HTR-8/SVneo (cell line): ENCODE results near the gene IL17A.
"Not testable (repeated sequence)": the region's sequence is repeated elsewhere in the genome, so short reads cannot be mapped to it uniquely, and the experiment has no call there.

ENCODE experiments used
- DNase-seq: peaks from one replicate; pipeline ENCODE4 v3.0.0; 2011; ENCODE audit warnings: low spot score, mixed read lengths; ENCODE audit not compliant: insufficient read length
- FAIRE-seq: peaks from 2 replicates; lab custom pipeline; 2011; peaks lifted over from hg19 to GRCh38; lab: Jason Lieb, UNC

Gene IL17A

DNA sequence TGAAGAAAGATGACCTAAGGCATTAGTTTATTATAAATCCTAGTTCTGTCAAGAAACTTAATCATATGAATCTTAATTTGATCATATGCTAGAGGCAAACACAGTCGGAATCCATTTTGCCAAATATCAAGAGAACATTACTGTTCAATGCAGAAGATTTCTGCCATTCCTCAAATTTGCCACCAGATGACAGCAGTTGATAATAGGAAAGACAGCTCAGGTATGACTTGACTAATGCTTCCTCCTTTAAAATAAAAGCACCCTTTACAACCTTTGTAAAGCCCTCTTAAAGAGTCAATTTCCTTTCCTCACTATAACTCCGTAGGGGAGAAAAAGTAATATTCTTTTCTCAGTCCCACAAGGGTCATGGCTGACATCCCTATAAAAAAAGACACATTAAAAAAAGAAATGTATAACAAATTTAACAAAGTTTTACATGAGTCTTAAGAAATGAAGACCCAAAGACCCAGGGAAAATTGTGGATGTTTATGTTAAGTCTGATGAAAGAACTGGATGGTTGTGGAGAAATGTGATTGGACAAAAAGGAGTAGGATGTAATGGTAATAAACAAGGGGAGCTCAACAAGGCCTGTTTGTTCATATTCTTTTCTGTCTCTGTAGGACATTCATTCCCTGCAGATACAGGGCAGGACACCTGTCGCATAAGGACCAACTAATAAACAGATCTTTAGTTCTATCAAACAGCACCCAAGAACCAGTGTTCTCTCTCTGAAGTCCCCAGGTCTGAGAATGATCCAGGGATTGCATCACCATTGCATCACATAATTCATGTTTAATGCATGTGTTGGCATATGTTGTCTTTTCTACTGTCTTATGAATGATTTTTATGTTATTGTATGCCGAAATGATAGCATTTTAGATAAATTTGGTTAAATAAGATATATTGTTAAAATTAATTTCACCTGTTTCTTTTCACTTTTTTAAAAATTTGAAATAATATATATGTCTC, 23.0 kb upstream of the IL17A start:
- no peak for FAIRE-seq
- peak; percentile 23 for DNase-seq

DNA sequence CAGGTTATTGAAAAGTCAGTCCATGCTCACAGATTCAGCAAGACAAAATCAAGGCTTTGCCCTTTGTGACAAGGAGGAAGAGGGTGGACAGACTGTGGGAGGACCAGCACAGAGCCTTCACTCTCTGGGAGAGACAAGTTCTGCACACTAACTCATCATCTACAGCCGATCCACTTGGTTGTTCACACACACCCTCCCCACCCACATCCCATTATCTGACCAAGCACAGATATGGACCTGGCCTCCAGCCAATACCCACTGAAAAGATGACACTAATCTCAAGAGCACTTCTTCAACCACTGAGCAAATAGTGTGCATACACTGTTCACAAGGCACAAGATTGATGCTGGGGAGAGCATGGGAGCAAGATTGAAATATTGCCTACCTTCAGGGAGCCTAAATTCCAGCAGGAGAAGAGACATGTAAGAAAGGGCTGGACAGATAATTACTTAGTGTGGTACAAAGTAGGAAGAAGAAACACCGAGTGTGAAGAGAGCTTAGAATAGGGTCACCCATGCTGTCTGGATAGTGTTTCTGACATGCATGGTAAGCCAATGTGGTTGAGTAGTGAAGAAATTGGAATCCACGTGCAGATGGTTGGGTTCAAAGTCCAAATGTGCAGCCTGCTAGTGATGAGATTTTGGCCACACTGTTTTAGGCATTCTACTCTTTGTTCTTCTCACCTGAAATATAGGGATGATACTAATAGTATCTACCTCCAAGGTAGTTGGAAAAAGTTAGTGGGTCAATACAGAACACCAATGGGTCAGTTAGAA, 21.7 kb upstream of the IL17A start:
- DNase-seq (no peak), FAIRE-seq (no peak)

DNA sequence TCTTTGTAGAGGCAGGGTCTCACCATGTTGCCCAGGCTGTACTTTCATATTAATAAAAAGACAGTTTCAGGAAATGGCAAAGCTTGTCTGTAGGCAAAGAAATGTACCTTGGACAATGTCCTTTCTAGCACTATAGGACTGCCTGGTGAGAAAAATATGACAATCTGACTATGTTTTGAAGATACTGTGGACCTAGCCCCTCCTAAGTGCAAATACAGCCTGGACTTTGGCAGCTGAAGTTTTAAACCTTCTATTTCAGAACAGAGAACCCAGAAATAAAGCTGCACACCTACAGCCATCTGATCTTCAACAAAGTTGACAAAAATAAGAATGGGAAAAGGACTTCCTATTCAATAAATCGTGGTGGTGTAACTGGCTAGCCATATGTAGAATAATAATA, 18.9 kb upstream of the IL17A start:
- DNase-seq (no peak), FAIRE-seq (no peak)

DNA sequence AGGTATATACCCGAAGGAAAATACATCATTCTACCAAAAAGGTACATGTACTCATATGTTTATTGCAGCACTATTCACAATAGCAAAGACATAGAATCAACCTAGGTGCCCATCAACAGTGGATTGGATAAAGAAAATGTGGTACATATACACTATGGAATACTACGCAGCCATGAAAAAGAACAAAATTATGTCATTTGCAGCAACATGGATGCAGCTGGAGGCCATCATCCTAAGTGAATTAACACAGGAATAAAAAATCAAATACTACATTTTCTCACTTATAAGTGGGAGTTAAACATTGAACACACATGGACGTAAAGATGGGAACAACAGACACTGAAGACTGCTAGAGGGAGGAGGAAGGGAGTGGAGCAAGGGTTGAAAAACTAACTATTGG, 17.8 kb upstream of the IL17A start:
- not testable (repeated sequence) for DNase-seq, FAIRE-seq

DNA sequence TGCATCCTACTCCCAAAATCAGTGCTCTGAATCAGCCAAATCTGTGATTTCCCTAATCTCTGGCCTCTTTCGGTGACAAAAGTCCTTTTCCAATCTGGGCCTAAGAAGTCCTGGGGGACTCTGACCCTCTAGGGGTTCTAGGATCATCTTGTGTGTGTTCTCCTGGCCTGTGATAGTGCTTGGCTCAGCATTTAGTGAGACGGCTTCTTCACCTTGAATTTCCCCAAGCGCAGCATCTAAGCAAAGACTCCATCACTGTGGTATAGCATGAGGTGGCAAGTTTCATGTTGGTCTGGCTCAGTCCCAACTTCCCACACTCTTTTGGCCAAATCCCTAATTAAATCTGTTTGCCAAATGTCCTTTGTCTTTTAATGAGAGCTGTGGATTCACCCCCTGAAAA, 12.1 kb upstream of the IL17A start:
- no peak for FAIRE-seq
- no peak for DNase-seq

DNA sequence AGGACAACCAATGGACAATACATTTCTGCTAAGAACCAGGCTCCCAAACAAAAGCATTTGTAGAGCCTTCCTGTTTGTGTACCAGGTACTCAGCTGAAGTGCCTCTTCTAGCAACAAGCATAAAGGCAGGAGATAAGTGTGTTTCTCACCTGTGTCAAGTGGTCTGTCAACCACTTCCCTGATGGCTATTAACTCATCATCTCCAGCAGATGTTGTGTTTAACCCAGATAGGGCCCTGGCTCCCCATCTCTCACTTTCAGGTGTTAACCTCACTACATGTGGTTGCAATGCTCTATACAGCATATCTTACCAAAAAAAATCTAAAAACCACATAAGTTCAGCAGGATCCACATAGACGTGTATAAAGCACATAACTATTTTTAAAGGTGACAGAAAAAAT, 9.6 kb upstream of the IL17A start:
- FAIRE-seq (no peak), DNase-seq (no peak)

DNA sequence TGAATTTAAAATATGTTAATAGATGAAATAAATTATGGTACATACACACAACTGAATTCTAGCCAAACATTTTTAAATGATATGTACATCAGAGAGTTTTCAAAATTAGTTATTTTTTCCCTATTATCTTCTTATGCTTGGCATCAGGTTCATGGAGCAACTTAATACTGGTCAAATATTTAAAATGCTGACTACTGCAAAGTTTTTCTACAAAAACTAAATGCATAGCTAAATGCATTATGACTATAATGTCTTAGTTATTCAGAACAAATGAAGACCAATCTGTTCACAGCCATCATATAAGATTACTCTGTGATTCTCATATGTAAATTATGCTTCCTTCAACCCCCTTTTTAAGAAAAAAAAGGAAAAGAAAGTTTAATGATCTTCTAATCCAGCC, 8.2 kb upstream of the IL17A start:
- FAIRE-seq, result no peak
- no peak for DNase-seq

DNA sequence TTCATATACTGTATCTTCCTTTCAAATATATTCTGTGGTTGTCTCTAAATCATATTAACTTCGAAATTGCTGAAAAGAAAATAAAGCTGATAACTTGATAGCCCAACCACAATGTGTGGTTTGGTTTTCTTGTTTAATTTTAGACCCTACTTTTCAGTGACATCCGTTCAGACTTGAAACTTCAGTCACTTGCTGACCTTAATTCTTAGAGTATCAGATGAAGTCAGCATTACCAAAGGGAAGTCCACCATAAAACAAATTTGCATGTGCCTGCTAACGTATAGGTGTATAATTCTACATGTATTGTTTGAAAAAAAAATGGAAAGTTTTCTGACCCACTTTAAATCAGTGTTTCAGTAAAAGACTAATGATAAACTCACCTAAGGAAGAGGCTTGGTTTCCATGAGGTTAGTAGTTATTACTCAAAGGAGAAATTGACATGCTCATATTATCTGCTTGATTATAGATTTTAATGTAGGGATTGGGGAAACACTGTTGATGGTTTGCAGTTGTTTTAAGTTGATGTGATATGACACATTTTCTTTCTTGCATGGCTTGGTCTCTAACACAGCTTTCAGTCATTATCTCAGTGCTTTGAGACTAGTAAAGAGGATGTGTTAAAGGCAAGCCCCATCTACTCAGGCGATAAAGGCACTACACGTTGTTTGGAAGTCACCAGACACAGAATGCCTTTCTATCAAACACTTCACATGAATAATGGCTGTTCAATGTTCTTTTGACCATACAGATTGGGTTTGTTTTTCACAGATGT, 5.2 kb upstream of the IL17A start:
- FAIRE-seq (no peak), DNase-seq (no peak)

DNA sequence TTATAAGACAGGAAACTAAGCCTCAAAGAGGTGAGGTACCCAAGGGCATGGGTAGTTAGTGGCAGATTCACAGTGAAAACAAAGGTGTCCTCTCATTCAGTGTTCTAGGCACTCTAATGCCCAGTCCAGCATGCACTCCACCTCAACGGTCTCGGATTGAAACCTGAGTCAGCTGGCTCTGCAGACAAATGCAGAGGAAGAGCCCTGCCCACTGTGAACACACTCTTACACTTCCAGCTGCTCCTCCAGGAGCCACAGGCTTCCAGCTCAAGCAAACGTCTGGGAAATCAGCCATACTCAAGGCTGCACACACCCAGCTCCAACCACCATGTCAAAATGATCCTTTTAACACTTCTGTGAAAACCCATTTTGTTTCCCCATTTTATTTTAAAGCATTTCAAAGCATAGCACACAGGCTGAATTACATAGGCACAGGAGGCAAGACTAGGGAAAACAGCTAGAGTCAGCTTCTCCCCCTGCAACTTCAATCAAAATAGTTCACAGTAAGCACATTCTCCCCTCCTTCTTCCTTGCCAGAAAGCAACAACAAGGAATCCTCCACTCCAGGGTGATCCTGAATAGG, 3.0 kb upstream of the IL17A start:
- no peak for DNase-seq
- FAIRE-seq, result no peak

DNA sequence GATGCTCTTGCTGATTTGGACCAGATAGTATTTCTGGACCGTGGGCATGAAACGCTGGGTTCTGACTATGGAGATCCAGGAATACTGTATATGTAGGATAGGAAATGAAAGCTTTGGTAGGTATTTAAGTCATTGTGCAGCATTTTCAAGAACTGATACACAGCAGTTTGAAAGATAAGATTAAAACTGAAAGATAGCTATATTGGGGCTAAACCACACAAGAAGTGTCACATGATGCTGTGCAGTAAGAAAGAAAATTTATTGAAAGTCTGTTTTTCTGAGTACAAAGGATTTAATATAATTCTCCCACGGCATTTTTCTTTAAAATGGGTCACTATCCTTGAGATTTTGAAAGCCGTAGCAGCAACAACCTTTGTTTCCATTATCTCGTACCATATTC, 305 bp downstream of the IL17A start:
- no peak for DNase-seq
- no peak for FAIRE-seq

DNA sequence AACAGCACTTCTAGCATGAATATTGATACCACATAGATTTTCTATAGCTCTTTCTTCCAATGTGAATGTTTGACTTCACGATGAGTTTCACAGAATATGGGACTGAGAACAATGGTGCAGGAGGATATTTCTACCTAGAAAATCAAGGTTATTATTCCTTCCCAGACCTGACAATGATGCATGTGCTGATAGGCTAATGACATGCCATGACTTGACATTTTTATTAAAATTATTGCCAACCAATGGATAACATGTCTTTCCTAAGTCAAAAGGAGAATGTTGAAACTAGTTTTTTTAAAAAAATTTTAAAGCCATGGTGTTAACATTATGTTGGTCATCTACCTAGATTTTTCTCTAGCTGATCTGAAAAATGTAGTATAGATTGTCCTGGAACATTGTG, 923 bp downstream of the IL17A start:
- FAIRE-seq (no peak), DNase-seq (no peak)

DNA sequence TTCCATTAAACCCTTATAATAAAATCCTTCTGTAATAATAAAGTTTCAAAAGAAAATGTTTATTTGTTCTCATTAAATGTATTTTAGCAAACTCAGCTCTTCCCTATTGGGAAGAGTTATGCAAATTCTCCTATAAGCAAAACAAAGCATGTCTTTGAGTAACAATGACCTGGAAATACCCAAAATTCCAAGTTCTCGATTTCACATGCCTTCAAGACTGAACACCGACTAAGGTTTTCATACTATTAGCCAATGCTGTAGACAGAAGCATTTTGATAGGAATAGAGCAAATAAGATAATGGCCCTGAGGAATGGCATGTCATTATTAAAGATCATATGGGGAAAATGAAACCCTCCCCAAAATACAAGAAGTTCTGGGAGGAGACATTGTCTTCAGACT, 3.8 kb downstream of the IL17A start:
- DNase-seq, result no peak
- FAIRE-seq, result no peak

DNA sequence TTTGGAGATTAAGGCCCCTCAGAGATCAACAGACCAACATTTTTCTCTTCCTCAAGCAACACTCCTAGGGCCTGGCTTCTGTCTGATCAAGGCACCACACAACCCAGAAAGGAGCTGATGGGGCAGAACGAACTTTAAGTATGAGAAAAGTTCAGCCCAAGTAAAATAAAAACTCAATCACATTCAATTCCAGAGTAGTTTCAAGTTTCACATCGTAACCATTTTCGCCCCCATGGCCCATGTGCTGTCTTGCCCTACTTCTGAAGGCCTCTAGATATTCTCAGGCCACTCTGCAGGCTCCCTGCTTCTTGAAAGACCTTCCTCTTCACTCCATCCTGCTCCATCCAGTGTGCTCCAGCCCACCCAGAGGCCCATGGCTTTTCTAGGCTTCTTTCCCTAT, 4.2 kb downstream of the IL17A start:
- no peak for DNase-seq
- FAIRE-seq, result no peak

DNA sequence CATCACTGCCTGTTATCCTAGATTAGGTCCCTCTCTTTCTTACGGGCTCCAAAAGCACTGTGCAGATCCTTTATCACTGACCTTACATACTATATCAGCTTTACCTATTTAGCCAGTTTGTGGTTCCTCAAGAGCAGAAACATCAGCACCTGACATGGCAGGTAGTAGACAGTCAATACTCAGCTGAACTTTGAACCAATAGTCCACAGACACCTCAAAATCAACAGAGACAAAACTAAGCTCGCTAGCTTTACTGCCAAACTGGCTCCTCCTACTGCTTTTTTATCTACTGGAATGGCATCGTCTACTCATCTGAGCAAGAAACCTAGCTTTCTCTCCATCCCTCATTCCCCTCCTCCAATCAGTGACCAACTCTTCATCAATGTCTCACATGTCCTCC, 5.6 kb downstream of the IL17A start:
- FAIRE-seq, result no peak

DNA sequence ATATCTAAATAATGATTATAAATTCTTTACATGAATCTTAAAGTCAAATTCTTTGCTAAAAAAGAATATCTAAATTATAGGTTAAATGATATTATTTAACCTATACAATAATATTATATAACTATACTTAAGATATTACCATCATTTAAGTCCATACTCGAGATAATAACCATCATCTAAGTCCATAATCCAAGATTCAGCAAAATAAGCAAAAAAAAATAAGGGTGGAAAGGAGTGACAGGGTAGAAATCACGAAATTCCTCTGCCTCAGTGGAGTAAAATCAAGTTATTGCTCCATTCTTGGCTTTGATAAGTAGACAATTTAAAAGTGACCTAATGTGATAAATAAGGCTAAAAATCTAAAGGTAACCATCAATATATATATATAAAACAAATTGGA, 9.7 kb downstream of the IL17A start:
- no peak for FAIRE-seq
- no peak for DNase-seq

More for the DNA sequence above, 5.6 kb downstream of the IL17A start:
- DNase-seq, result no peak

DNA sequence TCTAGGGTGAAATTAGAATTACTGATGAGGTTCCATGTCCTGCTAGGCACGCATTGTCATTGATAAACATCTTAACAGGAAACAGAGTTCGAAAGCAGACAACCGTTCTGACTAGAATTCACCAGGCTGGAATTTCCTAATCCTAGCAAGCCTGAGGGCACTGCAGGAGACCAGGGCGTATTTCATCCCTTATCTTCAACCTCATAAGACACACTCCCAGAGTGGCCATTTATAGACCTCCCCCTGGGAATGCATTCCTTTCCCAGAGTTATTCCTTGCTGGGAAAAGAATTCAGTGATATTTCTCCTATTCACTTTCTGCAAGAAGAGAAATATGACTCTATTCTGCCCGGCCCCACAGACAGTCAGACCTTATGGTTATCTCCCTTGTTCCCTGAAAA, 13.9 kb downstream of the IL17A start:
- not testable (repeated sequence) for FAIRE-seq, DNase-seq

DNA sequence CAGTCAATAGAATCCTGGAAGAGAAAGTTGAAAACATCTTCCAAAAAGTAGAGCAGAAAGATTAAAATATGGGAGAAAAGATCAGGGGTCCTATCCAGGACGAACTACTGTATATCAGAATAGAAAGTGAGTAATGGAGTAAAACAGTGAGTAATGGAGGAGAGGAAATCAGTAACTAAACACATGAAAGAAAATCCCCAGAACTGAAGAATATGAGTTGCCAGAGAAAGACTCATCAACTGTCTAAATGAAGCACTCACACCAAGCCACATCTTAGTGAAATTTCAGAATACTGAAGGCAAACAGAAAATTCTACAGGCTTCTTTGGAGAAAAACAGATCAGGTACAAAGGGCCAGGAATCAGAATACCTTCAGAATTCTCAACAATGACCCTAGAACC, 14.9 kb downstream of the IL17A start:
- FAIRE-seq (no peak), DNase-seq (no peak)

DNA sequence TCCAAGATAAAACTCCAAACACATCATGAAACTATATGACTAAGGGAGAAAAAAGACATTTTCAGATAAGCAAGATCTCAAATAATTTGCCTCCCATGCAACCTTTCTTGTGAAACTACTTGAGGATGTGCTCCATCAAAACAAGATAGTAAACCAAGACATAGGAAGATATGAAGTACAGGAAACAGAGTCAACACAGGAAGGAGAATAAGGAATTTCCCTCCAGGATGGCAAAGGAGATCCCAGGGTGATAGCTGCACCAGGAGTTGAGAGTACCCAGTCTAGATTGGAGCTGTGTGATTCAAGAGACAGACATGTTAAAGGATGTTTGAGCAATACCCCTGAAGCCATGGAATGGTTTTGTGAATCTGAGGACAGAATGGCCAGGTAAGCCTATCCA, 15.3 kb downstream of the IL17A start:
- no peak for FAIRE-seq
- DNase-seq, result no peak

DNA sequence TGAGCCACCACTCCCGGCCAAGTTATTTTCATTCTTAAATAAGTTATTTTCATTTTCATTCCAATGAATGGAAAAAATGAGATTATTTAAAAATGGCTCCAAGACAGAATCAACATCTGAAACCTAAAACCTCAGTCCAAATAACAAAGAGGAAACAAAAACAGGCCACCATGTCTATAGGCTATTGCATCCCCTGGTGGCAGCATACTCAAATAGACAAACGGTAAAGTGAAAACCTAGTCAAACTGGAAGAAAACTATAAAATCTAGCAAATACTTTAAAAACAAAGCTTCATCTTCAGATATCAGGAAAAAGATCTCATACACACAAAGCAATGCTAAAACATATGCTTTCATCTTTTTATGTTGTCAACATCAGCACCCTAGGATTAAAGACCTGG, 20.9 kb downstream of the IL17A start:
- no peak for DNase-seq
- FAIRE-seq, result no peak

DNA sequence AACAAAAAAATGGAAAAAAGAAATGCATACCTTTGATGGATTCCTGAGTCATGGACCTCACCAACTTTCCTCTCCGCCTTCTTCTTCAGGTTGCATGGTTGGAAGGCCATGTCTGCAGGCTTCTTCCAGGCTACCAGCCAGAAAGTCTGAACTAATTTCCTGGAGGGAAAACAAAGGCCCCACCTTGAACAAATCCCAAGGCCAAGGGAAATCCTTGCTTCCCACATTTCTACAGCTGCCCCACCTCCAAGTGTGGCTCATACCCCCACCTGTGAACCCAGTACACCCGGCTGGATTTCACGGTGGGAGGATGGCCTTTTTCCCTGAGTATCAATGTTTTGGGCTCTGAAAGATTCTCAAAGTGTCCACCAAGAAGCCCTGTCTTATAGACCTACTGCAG, 22.4 kb downstream of the IL17A start:
- no peak for FAIRE-seq
- no peak for DNase-seq
